Body of pancreas (tissue), 4 donors: ENCODE results near the gene CCDC63.

Experiments used
- POLR2A ChIP-seq, 3 donors: fragments of 450-650 bp; IDR thresholded peaks; one replicate each; pipeline ENCODE4 v1.6.1; 2016; ENCODE audit warnings: antibody characterized with exemption in 3 of 3, mild to moderate bottlenecking in 2 of 3
- TF ChIP-seq, protein P1 (sequence below), 7 experiments: fragments of 450-650 bp in 4 of 7; fragments of 200-600 bp in 3 of 7; sonication (generic) in 3 of 7; IDR thresholded peaks; one replicate each; pipeline ENCODE4 v1.5.1; 2016 to 2019; ENCODE audit warnings: antibody characterized with exemption in 7 of 7

DNA sequence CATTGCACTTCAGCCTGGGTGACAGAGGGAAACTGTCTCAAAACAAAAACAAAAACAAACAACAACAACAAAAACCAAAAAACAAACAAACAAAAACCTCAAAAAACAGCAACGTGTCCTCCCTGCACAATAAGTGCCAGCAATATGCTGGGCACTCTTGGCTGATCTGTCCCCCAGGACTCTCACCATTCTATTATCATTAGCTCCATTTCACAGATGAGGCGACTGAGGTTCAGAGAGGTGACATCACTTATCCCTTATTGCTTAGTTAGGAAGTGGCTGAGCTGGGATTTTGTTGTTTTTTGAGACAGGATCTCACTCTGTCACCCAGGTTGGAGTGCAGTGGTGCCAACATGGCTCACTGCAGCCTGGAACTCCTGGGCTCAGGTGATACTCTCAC, 33.0 kb upstream of the CCDC63 start:
- TF ChIP-seq, protein P1, sequence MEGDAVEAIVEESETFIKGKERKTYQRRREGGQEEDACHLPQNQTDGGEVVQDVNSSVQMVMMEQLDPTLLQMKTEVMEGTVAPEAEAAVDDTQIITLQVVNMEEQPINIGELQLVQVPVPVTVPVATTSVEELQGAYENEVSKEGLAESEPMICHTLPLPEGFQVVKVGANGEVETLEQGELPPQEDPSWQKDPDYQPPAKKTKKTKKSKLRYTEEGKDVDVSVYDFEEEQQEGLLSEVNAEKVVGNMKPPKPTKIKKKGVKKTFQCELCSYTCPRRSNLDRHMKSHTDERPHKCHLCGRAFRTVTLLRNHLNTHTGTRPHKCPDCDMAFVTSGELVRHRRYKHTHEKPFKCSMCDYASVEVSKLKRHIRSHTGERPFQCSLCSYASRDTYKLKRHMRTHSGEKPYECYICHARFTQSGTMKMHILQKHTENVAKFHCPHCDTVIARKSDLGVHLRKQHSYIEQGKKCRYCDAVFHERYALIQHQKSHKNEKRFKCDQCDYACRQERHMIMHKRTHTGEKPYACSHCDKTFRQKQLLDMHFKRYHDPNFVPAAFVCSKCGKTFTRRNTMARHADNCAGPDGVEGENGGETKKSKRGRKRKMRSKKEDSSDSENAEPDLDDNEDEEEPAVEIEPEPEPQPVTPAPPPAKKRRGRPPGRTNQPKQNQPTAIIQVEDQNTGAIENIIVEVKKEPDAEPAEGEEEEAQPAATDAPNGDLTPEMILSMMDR (IDR thresholded peaks at IDR 0.05): no peak
- no peak for TF ChIP-seq POLR2A (IDR thresholded peaks at IDR 0.05)
